H1 (cell line): ENCODE results near the gene TCHH. TPM values are rescaled to one million over a fixed set of nuclear protein-coding genes. Genes with fewer than 3 reads are reported as not detected.

Source experiments
- CTCF ChIA-PET: fragments of 300-600 bp; sonication (Branson Sonifier 250); formaldehyde crosslinking; loops from one replicate; lab custom pipeline; 2021; ENCODE audit not compliant: partially characterized antibody; lab: Charles Lee
- POLR2A ChIA-PET: fragments of 300-600 bp; sonication (Branson Sonifier 250); formaldehyde crosslinking; loops from one replicate; lab custom pipeline; 2021; ENCODE audit warnings: inconsistent platforms; ENCODE audit not compliant: partially characterized antibody; lab: Charles Lee
- DNase-seq, 2 experiments: peaks; one replicate each; pipeline versions ENCODE4 v3.0.0 to v3.0.0-alpha.2; 2010 to 2022; ENCODE audit warnings: low spot score in 2 of 2, low read depth in 1 of 2, mixed read lengths in 1 of 2
- FAIRE-seq: peaks from 2 replicates; lab custom pipeline; 2011; peaks lifted over from hg19 to GRCh38; lab: Jason Lieb, UNC
- H2AFZ ChIP-seq: 2 replicates; pipeline ENCODE4 v1.8.1; 2012; ENCODE audit warnings: low read length, inconsistent platforms
- H2AK5ac ChIP-seq: 2 replicates; pipeline ENCODE4 v1.6.1; 2013; ENCODE audit warnings: low read depth, low read length
- H2BK120ac ChIP-seq: replicated peaks from 2 replicates; pipeline ENCODE3; 2013; ENCODE audit warnings: low read depth, low read length, inconsistent platforms
- H2BK12ac ChIP-seq: 2 replicates; pipeline ENCODE4 v1.6.1; 2013; ENCODE audit warnings: low read depth, low read length
- H2BK15ac ChIP-seq: 2 replicates; pipeline ENCODE4 v1.6.1; 2013; ENCODE audit warnings: low read length
- H2BK20ac ChIP-seq: 2 replicates; pipeline ENCODE4 v1.6.1; 2013; ENCODE audit warnings: low read length
- H2BK5ac ChIP-seq: 2 replicates; pipeline ENCODE4 v1.6.1; 2013; ENCODE audit warnings: low read depth, low read length
- H3K14ac ChIP-seq: 2 replicates; pipeline ENCODE4 v1.6.1; 2013; ENCODE audit warnings: inconsistent platforms; ENCODE audit not compliant: insufficient read length
- H3K18ac ChIP-seq: 2 replicates; pipeline ENCODE4 v1.6.1; 2013; ENCODE audit warnings: low read length; ENCODE audit errors: extremely low read depth
- H3K23ac ChIP-seq: 2 replicates; pipeline ENCODE4 v1.6.1; 2013; ENCODE audit warnings: inconsistent platforms; ENCODE audit not compliant: insufficient read length
- H3K23me2 ChIP-seq: 2 replicates; pipeline ENCODE4 v1.6.1; 2013; ENCODE audit warnings: low read depth, low read length
- H3K27ac ChIP-seq: 2 replicates; pipeline ENCODE4 v1.6.1; 2011; ENCODE audit warnings: low read depth, low read length, inconsistent platforms
- H3K27me3 ChIP-seq, 4 experiments: replicated peaks in 1 of 4; 1 replicate in 1 of 4; 2 replicates in 3 of 4; pipeline versions ENCODE4 v1.6.1 to v1.8.1; 2011 to 2013; ENCODE audit warnings: low read length in 3 of 4, mild to moderate bottlenecking in 3 of 4, inconsistent platforms in 2 of 4, mixed read lengths in 2 of 4, moderate library complexity in 1 of 4; ENCODE audit not compliant: control insufficient read depth in 3 of 4, insufficient read depth in 3 of 4; ENCODE audit errors: extremely low read depth in 1 of 4
- H3K36me3 ChIP-seq, 4 experiments: 2 replicates each; pipeline versions ENCODE4 v1.6.1 to v1.8.1; 2011 to 2013; ENCODE audit warnings: mild to moderate bottlenecking in 4 of 4, low read length in 3 of 4, moderate library complexity in 2 of 4, control low read depth in 1 of 4, inconsistent platforms in 1 of 4; ENCODE audit not compliant: insufficient read depth in 4 of 4, control insufficient read depth in 2 of 4
- H3K4ac ChIP-seq: replicated peaks from 2 replicates; pipeline ENCODE3; 2013; ENCODE audit warnings: low read length, low read depth, mixed read lengths, inconsistent platforms; ENCODE audit not compliant: insufficient read length
- H3K4me1 ChIP-seq, 4 experiments: replicated peaks in 1 of 4; 1 replicate in 1 of 4; 2 replicates in 3 of 4; pipeline versions ENCODE4 v1.6.1 to v1.8.1; 2011 to 2013; ENCODE audit warnings: low read length in 3 of 4, inconsistent platforms in 2 of 4, mixed read lengths in 1 of 4; ENCODE audit not compliant: insufficient read depth in 4 of 4, control insufficient read depth in 3 of 4
- H3K4me2 ChIP-seq, 2 experiments: 2 replicates each; pipeline versions ENCODE4 v1.6.1 to v1.8.1; 2011 to 2013; ENCODE audit warnings: low read depth in 2 of 2, low read length in 2 of 2, control low read depth in 1 of 2, inconsistent platforms in 1 of 2, mild to moderate bottlenecking in 1 of 2; ENCODE audit not compliant: insufficient read depth in 1 of 2
- H3K4me3 ChIP-seq, 4 experiments: fragments of 200-600, 300-600 bp in 1 of 4; sonication (generic), shearing (Covaris generic), sonication (Bioruptor Twin) in 1 of 4; 2 replicates each; pipeline versions ENCODE4 v1.5.1 to v1.8.1; 2011 to 2016; ENCODE audit warnings: low read length in 4 of 4, low read depth in 3 of 4, control low read depth in 2 of 4, inconsistent platforms in 2 of 4, mild to moderate bottlenecking in 2 of 4, mixed read lengths in 1 of 4, moderate library complexity in 1 of 4; ENCODE audit not compliant: insufficient read depth in 2 of 4; ENCODE audit errors: extremely low read depth in 1 of 4
- H3K56ac ChIP-seq: replicated peaks from 2 replicates; pipeline ENCODE3; 2013; ENCODE audit warnings: low read depth, mild to moderate bottlenecking, mixed read lengths, low read length, inconsistent platforms; ENCODE audit not compliant: insufficient read length
- H3K79me1 ChIP-seq: 2 replicates; pipeline ENCODE4 v1.6.1; 2013; ENCODE audit warnings: low read depth, low read length, control low read depth
- H3K79me2 ChIP-seq, 2 experiments: 2 replicates each; pipeline versions ENCODE4 v1.6.1 to v1.8.1; 2012 to 2013; ENCODE audit warnings: low read length in 2 of 2, mild to moderate bottlenecking in 2 of 2, inconsistent platforms in 1 of 2; ENCODE audit not compliant: insufficient read depth in 2 of 2, control insufficient read depth in 1 of 2
- H3K9ac ChIP-seq, 4 experiments: replicated peaks in 1 of 4; 1 replicate in 1 of 4; 2 replicates in 3 of 4; pipeline versions ENCODE4 v1.6.1 to v1.8.1; 2011 to 2013; ENCODE audit warnings: low read depth in 3 of 4, low read length in 3 of 4, control low read depth in 2 of 4, mild to moderate bottlenecking in 2 of 4, moderate library complexity in 2 of 4, inconsistent platforms in 1 of 4; ENCODE audit errors: extremely low read depth in 1 of 4
- H3K9me3 ChIP-seq, 2 experiments: 2 replicates each; pipeline versions ENCODE4 v1.6.1 to v1.8.1; 2012 to 2013; ENCODE audit warnings: mild to moderate bottlenecking in 2 of 2, moderate library complexity in 2 of 2, control low read depth in 1 of 2, inconsistent platforms in 1 of 2, low read depth in 1 of 2, low read length in 1 of 2, mixed read lengths in 1 of 2; ENCODE audit not compliant: insufficient read depth in 2 of 2
- H4K20me1 ChIP-seq, 2 experiments: replicated peaks in 1 of 2; 2 replicates each; pipeline versions ENCODE3 to v1.8.1; 2011 to 2013; ENCODE audit warnings: inconsistent platforms in 2 of 2, low read length in 2 of 2, mild to moderate bottlenecking in 1 of 2; ENCODE audit not compliant: insufficient read depth in 2 of 2, control insufficient read depth in 1 of 2
- H4K5ac ChIP-seq: 2 replicates; pipeline ENCODE4 v1.6.1; 2013; ENCODE audit warnings: low read length, low read depth, mixed read lengths, inconsistent platforms; ENCODE audit not compliant: insufficient read length
- H4K8ac ChIP-seq: 2 replicates; pipeline ENCODE4 v1.8.0; 2013; ENCODE audit warnings: mild to moderate bottlenecking, moderate library complexity, low read length, inconsistent platforms; ENCODE audit not compliant: insufficient read depth; ENCODE audit errors: extremely low read depth
- H4K91ac ChIP-seq: replicated peaks from 2 replicates; pipeline ENCODE3; 2013; ENCODE audit warnings: low read length, mixed read lengths, inconsistent platforms; ENCODE audit not compliant: insufficient read length
- CBX8 ChIP-seq: fragments of 300-800, 300-1000 bp; sonication (generic); IDR thresholded peaks from 2 replicates; pipeline ENCODE4 v1.7.1; 2016; ENCODE audit warnings: low read depth, low read length, borderline replicate concordance
- CHD1 ChIP-seq: IDR thresholded peaks from 2 replicates; pipeline ENCODE4 v1.6.1; 2012; ENCODE audit warnings: low read depth, low read length, improper control_type of control experiment
- CTBP2 ChIP-seq: IDR thresholded peaks from 2 replicates; pipeline ENCODE4 v1.7.0; 2011; ENCODE audit warnings: borderline replicate concordance, mild to moderate bottlenecking, moderate library complexity, mixed read lengths, low read length; ENCODE audit not compliant: insufficient read depth, insufficient read length
- EGR1 ChIP-seq: IDR thresholded peaks from 2 replicates; pipeline ENCODE4 v1.6.1; 2011; ENCODE audit warnings: low read depth, low read length, borderline replicate concordance
- HDAC2 ChIP-seq, 2 experiments: fragments of 300-600 bp in 1 of 2; sonication (generic) in 1 of 2; IDR thresholded peaks; 2 replicates each; pipeline ENCODE4 v1.6.1; 2011 to 2012; ENCODE audit warnings: low read depth in 2 of 2, low read length in 2 of 2, mild to moderate bottlenecking in 2 of 2, moderate library complexity in 2 of 2, borderline replicate concordance in 1 of 2, inconsistent platforms in 1 of 2
- KDM4A ChIP-seq: IDR thresholded peaks from one replicate; pipeline ENCODE4 v1.7.1; 2012; ENCODE audit warnings: low read depth, mild to moderate bottlenecking, moderate library complexity, low read length, inconsistent platforms; ENCODE audit not compliant: severe bottlenecking
- POLR2AphosphoS5 ChIP-seq: IDR thresholded peaks from 2 replicates; pipeline ENCODE4 v1.6.1; 2011; ENCODE audit warnings: low read depth, low read length
- SAP30 ChIP-seq: fragments of 300-600 bp; sonication (generic); IDR thresholded peaks from 2 replicates; pipeline ENCODE4 v1.7.1; 2012; ENCODE audit warnings: low read length, moderate library complexity, mild to moderate bottlenecking, inconsistent platforms; ENCODE audit not compliant: insufficient read depth, insufficient replicate concordance
- SIX5 ChIP-seq: IDR thresholded peaks from 2 replicates; pipeline ENCODE4 v1.6.1; 2011; ENCODE audit warnings: mild to moderate bottlenecking, low read depth, low read length
- WGBS, 2 experiments: shearing (Covaris generic) in 1 of 2; methylation state at CpG; one replicate each; pipeline versions ENCODE4 v1.1.6 to v1.1.7; 2013 to 2015; ENCODE audit warnings: low lambda C conversion rate in 2 of 2, mixed read lengths in 2 of 2, inconsistent platforms in 1 of 2, low coverage in 1 of 2, missing lambda C conversion rate in 1 of 2; ENCODE audit not compliant: insufficient replicate concordance in 2 of 2, insufficient coverage in 1 of 2, insufficient read length in 1 of 2; ENCODE audit errors: extremely low coverage in 1 of 2, missing lambda C conversion rate in 1 of 2; 5-methylcytosine and 5-hydroxymethylcytosine counted together
- polyA plus RNA-seq, 7 experiments: library from polyadenylated mRNA; depleted of rRNA in 3 of 7; stranded (reverse) in 5 of 7; unstranded in 2 of 7; fragments of >200 nt in 5 of 7; fragments of 200-250 nt in 2 of 7; gene quantifications; 1 replicate in 5 of 7; 2 replicates in 1 of 7; 4 replicates in 1 of 7; pipeline versions ENCODE4 v1.2.1 to v1.2.3, GENCODE V29; 2011 to 2013; ENCODE audit warnings: missing spikeins in 2 of 7, mixed read lengths in 2 of 7
- total RNA-seq: library from RNA; stranded (reverse); fragmentation: NEBNext Ultra II Directional; extraction: Animal tissue kit (Norgen Biotek cat#: 25700); gene quantifications from 2 replicates; pipeline ENCODE4 v1.2.1, GENCODE V29; 2021
- TF ChIP-seq, protein P1 (sequence below): IDR thresholded peaks from 2 replicates; pipeline ENCODE4 v1.6.1; 2011; ENCODE audit warnings: low read depth, mild to moderate bottlenecking, low read length; ENCODE audit not compliant: insufficient read depth
- TF ChIP-seq, protein P2 (sequence below): IDR thresholded peaks from 2 replicates; pipeline ENCODE4 v1.6.1; 2012; ENCODE audit warnings: inconsistent platforms

Gene TCHH
- total and polyA plus RNA-seq, 2 of the 8 experiments (the other 6 are each of a cell fraction or from before 2014, with no cell fraction given), result 0.02 to 0.07 TPM

DNA sequence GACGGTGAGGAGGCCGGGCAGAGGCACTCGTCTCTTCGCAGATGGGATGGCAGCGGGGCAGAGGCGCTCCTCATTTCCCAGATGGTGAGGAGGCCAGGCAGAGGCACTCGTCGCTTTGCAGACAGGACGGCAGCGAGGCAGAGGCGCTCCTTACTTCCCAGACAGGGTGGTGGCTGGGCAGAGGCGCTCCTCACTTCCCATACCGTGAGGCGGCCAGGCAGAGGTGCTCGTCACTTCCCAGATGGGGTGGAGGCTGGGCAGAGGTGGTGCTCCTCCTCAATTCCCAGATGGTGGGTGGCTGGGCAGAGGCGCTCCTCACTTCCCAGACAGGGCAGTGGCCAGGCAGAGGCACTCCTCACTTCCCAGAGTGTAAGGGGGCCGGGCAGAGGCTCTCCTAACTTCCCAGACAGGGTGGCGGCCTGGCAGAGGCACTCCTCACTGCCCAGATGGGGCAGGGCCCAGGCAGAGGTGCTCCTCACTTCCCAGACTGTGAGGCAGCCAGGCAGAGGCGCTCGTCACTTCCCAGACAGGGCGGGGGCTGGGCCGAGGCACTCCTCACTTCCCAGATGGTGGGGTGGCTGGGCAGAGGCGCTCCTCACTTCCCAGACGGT, 36.3 kb downstream of the TCHH start:
- ChIA-PET POLR2A (no interaction called here), CTCF (no interaction called here)
- no peak for TF ChIP-seq CHD1
- TF ChIP-seq KDM4A, result no peak
- TF ChIP-seq, protein P1, sequence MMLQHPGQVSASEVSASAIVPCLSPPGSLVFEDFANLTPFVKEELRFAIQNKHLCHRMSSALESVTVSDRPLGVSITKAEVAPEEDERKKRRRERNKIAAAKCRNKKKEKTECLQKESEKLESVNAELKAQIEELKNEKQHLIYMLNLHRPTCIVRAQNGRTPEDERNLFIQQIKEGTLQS, result no peak
- no peak for TF ChIP-seq SAP30
- TF ChIP-seq POLR2AphosphoS5, result no peak
- TF ChIP-seq, protein P2, sequence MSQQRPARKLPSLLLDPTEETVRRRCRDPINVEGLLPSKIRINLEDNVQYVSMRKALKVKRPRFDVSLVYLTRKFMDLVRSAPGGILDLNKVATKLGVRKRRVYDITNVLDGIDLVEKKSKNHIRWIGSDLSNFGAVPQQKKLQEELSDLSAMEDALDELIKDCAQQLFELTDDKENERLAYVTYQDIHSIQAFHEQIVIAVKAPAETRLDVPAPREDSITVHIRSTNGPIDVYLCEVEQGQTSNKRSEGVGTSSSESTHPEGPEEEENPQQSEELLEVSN, result no peak
- TF ChIP-seq HDAC2 (IDR thresholded peaks at IDR 0.05; ENCODE audit: borderline replicate concordance in 1 of 2, low read depth in 2 of 2, low read length in 2 of 2), result no peak
- no peak for TF ChIP-seq EGR1
- TF ChIP-seq CBX8, result no peak
- no peak for TF ChIP-seq SIX5
- no peak for TF ChIP-seq CTBP2

More for the DNA sequence above, 36.3 kb downstream of the TCHH start:
- no peak overlapping the region for H4K8ac ChIP-seq
- no peak overlapping the region for H4K5ac ChIP-seq
- H2BK5ac ChIP-seq, result no peak overlapping the region
- DNase-seq (no peak), FAIRE-seq (no peak)
- no peaks in the 10 kb centered on the region for H3K27me3 ChIP-seq
- no peak overlapping the region for H3K27ac ChIP-seq
- no peak overlapping the region for H3K9ac ChIP-seq
- H4K20me1 ChIP-seq, result no peaks in the 10 kb centered on the region
- no peak overlapping the region for H2BK120ac ChIP-seq
- H3K9me3 ChIP-seq, result peaks cover 13 to 43% of the 10 kb centered on the region in 2 experiments; a peak in 3 of 4 replicates
- no peak overlapping the region for H3K23ac ChIP-seq
- no peak overlapping the region for H4K91ac ChIP-seq
- no peak overlapping the region for H3K14ac ChIP-seq
- H2BK20ac ChIP-seq, result no peak overlapping the region
- no peak overlapping the region for H2AK5ac ChIP-seq
- WGBS, 2 experiments, result 83% methylated on average over 21 of the region's 24 CpGs; no CpG with 5 or more reads in 1 of the 2 experiments
- no peaks in the 10 kb centered on the region for H3K4me1 ChIP-seq
- H3K79me2 ChIP-seq, result no peaks in the 10 kb centered on the region
- no peak overlapping the region for H2BK15ac ChIP-seq
- H3K36me3 ChIP-seq, result no peaks in the 10 kb centered on the region
- no peak overlapping the region for H3K56ac ChIP-seq
- H2AFZ ChIP-seq, result no peak overlapping the region
- no peak overlapping the region for H3K18ac ChIP-seq
- no peak overlapping the region for H3K4ac ChIP-seq
- H3K4me2 ChIP-seq, result no peak overlapping the region
- H3K79me1 ChIP-seq, result no peaks in the 10 kb centered on the region
- H3K23me2 ChIP-seq, result no peaks in the 10 kb centered on the region
- H3K4me3 ChIP-seq, result no peak overlapping the region
- H2BK12ac ChIP-seq, result no peak overlapping the region
